Measurements from ENCODE around the gene SPINK5. TPM values are rescaled to one million over a fixed set of nuclear protein-coding genes. Genes with fewer than 3 reads are reported as not detected.

SPINK5 gene
- polyA plus RNA-seq, 1 donor from 2014 or later = 1.8 TPM

- TF ChIP-seq POLR2AphosphoS5 (IDR thresholded peaks at IDR 0.05) (no peak), RAD21 (conservative IDR thresholded peaks at IDR 0.05) (no peak), CTCF (IDR thresholded peaks at IDR 0.05; ENCODE audit: poor library complexity, severe bottlenecking) (no peak), SMC3 (conservative IDR thresholded peaks at IDR 0.05; ENCODE audit: poor library complexity) (no peak), MXI1 (conservative IDR thresholded peaks at IDR 0.05; ENCODE audit: poor library complexity, severe bottlenecking) (no peak), EP300 (conservative IDR thresholded peaks at IDR 0.05; ENCODE audit: poor library complexity, severe bottlenecking) (no peak), REST (IDR thresholded peaks at IDR 0.05; ENCODE audit: borderline replicate concordance) (no peak)
- Histone ChIP-seq H3K9me3 (ENCODE audit: low read length) (no peaks in the 10 kb centered on the region), H3K36me3 (ENCODE audit: insufficient read depth, low read length) (no peaks in the 10 kb centered on the region)
Measured at GRCh38 chr5:148083203-148083602, 19.4 kb downstream of the SPINK5 start.

GRCh38 chr5:148084269-148084668, 20.5 kb downstream of the SPINK5 start:
- no peaks in the 10 kb centered on the region for H3F3A ChIP-seq (ENCODE audit: insufficient read depth, low read length, poor library complexity, severe bottlenecking)
- H3K9ac ChIP-seq (ENCODE audit: low read length) = no peak overlapping the region
- no peaks in the 10 kb centered on the region for H3K79me2 ChIP-seq (replicated peaks; ENCODE audit: insufficient read depth, low read length)
- no peaks in the 10 kb centered on the region for H3K36me3 ChIP-seq (ENCODE audit: insufficient read depth, low read length)
- no peak overlapping the region for H3K4me2 ChIP-seq (ENCODE audit: low read length)
- H3K27ac ChIP-seq (ENCODE audit: low read length) = no peak overlapping the region
- H3K4me3 ChIP-seq (ENCODE audit: low read length) = no peak overlapping the region
- no peaks in the 10 kb centered on the region for H3K9me2 ChIP-seq (ENCODE audit: insufficient read depth, low read length)
- H4K20me1 ChIP-seq (ENCODE audit: insufficient read depth) = no peaks in the 10 kb centered on the region
- H2AFZ ChIP-seq (ENCODE audit: low read depth, low read length) = no peak overlapping the region
- TF ChIP-seq EP300 (conservative IDR thresholded peaks at IDR 0.05; ENCODE audit: poor library complexity, severe bottlenecking) = no peak
- TF ChIP-seq EZH2 (IDR thresholded peaks at IDR 0.05; ENCODE audit: borderline replicate concordance, insufficient read depth, low read length, poor library complexity, severe bottlenecking) = no peak
- TF ChIP-seq MXI1 (conservative IDR thresholded peaks at IDR 0.05; ENCODE audit: poor library complexity, severe bottlenecking) = no peak
- no peak for TF ChIP-seq REST (IDR thresholded peaks at IDR 0.05; ENCODE audit: borderline replicate concordance)
- no peak for TF ChIP-seq SMC3 (conservative IDR thresholded peaks at IDR 0.05; ENCODE audit: poor library complexity)
- TF ChIP-seq POLR2AphosphoS5 (IDR thresholded peaks at IDR 0.05) = no peak
- no peak for TF ChIP-seq RAD21 (conservative IDR thresholded peaks at IDR 0.05)
- TF ChIP-seq TAF1 (IDR thresholded peaks at IDR 0.05; ENCODE audit: low read depth) = no peak
- TF ChIP-seq CTCF (IDR thresholded peaks at IDR 0.05; ENCODE audit: poor library complexity, severe bottlenecking) = no peak
- H3K27me3 ChIP-seq (ENCODE audit: insufficient read depth, low read depth, low read length) = no peaks in the 10 kb centered on the region
- H3K9me3 ChIP-seq (ENCODE audit: low read length) = no peaks in the 10 kb centered on the region

More at GRCh38 chr5:148083203-148083602, 19.4 kb downstream of the SPINK5 start:
- Histone ChIP-seq H3K9ac (ENCODE audit: low read length) (no peak overlapping the region), H3K79me2 (replicated peaks; ENCODE audit: insufficient read depth, low read length) (no peaks in the 10 kb centered on the region), H2AFZ (ENCODE audit: low read depth, low read length) (no peak overlapping the region), H3K4me3 (ENCODE audit: low read length) (no peak overlapping the region), H3K9me2 (ENCODE audit: insufficient read depth, low read length) (no peaks in the 10 kb centered on the region), H3K27me3 (ENCODE audit: insufficient read depth, low read depth, low read length) (no peaks in the 10 kb centered on the region), H3F3A (ENCODE audit: insufficient read depth, low read length, poor library complexity, severe bottlenecking) (no peaks in the 10 kb centered on the region), H3K4me2 (ENCODE audit: low read length) (no peak overlapping the region), H3K27ac (ENCODE audit: low read length) (no peak overlapping the region), H4K20me1 (ENCODE audit: insufficient read depth) (no peaks in the 10 kb centered on the region)

Data from neural cell (in vitro differentiated cells).